SK-N-MC (cell line): ENCODE data around the gene TRAPPC3.

Source experiments
- DNase-seq: peaks from one replicate; pipeline ENCODE4 v3.0.0-alpha.2; 2011; ENCODE audit warnings: low read depth, low spot score
- H3K27ac ChIP-seq: fragments of 200-600 bp; sonication (generic); 2 replicates; pipeline ENCODE4 v1.5.1; 2016; ENCODE audit warnings: mixed run types
- H3K36me3 ChIP-seq: fragments of 200-600 bp; sonication (generic); 2 replicates; pipeline ENCODE4 v1.6.1; 2017; ENCODE audit warnings: antibody characterized with exemption, low read length, mixed read lengths; ENCODE audit not compliant: insufficient read depth
- H3K4me3 ChIP-seq: fragments of 200-600 bp; sonication (generic); 2 replicates; pipeline ENCODE4 v1.5.1; 2016
- H3K9ac ChIP-seq: fragments of 200-600 bp; sonication (generic); 2 replicates; pipeline ENCODE4 v1.8.0; 2017; ENCODE audit warnings: mixed run types, mixed read lengths; ENCODE audit not compliant: insufficient read length
- H3K9me3 ChIP-seq: fragments of 200-600 bp; sonication (generic); 2 replicates; pipeline ENCODE4 v1.6.1; 2017; ENCODE audit warnings: low read depth, mild to moderate bottlenecking, antibody characterized with exemption, low read length, moderate library complexity, mixed read lengths
- EZH2 ChIP-seq: fragments of 200-600 bp; sonication (generic); IDR thresholded peaks from one replicate; pipeline ENCODE4 v1.6.1; 2017; ENCODE audit warnings: antibody characterized with exemption
- FOXP2 ChIP-seq: optimal IDR thresholded peaks from 2 replicates; pipeline ENCODE3; 2011; ENCODE audit warnings: mild to moderate bottlenecking, moderate library complexity; ENCODE audit not compliant: insufficient read depth; ENCODE audit errors: extremely low read length, control extremely low read depth
- POLR2AphosphoS5 ChIP-seq: IDR thresholded peaks from 2 replicates; pipeline ENCODE4 v1.6.1; 2012; ENCODE audit warnings: mild to moderate bottlenecking, low read depth, low read length, borderline replicate concordance

TRAPPC3 gene

GRCh38 chr1:36150296-36151133, 1.2 kb upstream of the TRAPPC3 start:
- Histone ChIP-seq H3K9ac (peak overlapping the region; percentile 24), H3K4me3 (peak overlapping the region; percentile 67), H3K36me3 (peaks cover 13% of the 10 kb centered on the region; the same call in 1 of the 2 replicates), H3K9me3 (no peaks in the 10 kb centered on the region), H3K27ac (peak overlapping the region; percentile 95)
- DNase-seq: no peak
- TF ChIP-seq EZH2 (no peak), POLR2AphosphoS5 (peak; percentile 56; the same call in 1 of the 2 replicates)

- peaks cover 13% of the 10 kb centered on the region; the same call in 1 of the 2 replicates for H3K36me3 ChIP-seq
- peak overlapping the region; percentile 95 for H3K27ac ChIP-seq
- peak overlapping the region; percentile 24 for H3K9ac ChIP-seq
- H3K4me3 ChIP-seq: peak overlapping the region; percentile 61
- H3K9me3 ChIP-seq: no peaks in the 10 kb centered on the region
- TF ChIP-seq POLR2AphosphoS5 (no peak), EZH2 (no peak), FOXP2 (no peak)
- no peak for DNase-seq
Observed at GRCh38 chr1:36149973-36150295, 648 bp upstream of the TRAPPC3 start.

GRCh38 chr1:36148821-36149236, 457 bp downstream of the TRAPPC3 start:
- Histone ChIP-seq H3K27ac (peak overlapping the region; percentile 48; the same call in 1 of the 2 replicates), H3K4me3 (peak overlapping the region; percentile 94), H3K36me3 (peaks cover 13% of the 10 kb centered on the region; the same call in 1 of the 2 replicates), H3K9ac (peak overlapping the region; percentile 89), H3K9me3 (no peaks in the 10 kb centered on the region)
- DNase-seq: no peak
- no peak for TF ChIP-seq POLR2AphosphoS5
- TF ChIP-seq FOXP2: no peak
- TF ChIP-seq EZH2: no peak

- peaks cover 20% of the 10 kb centered on the region for H3K36me3 ChIP-seq
- no peak overlapping the region for H3K4me3 ChIP-seq
- no peak overlapping the region for H3K27ac ChIP-seq
- H3K9me3 ChIP-seq: no peaks in the 10 kb centered on the region
- no peak overlapping the region for H3K9ac ChIP-seq
- no peak for DNase-seq
- TF ChIP-seq EZH2 (no peak), POLR2AphosphoS5 (no peak), FOXP2 (no peak)
Observed at GRCh38 chr1:36144413-36144812, 4.9 kb downstream of the TRAPPC3 start.

GRCh38 chr1:36143424-36143823, 5.9 kb downstream of the TRAPPC3 start:
- no peak for DNase-seq
- H3K9ac ChIP-seq: no peak overlapping the region
- H3K27ac ChIP-seq: no peak overlapping the region
- H3K4me3 ChIP-seq: no peak overlapping the region
- no peaks in the 10 kb centered on the region for H3K9me3 ChIP-seq
- TF ChIP-seq FOXP2: no peak
- no peak for TF ChIP-seq EZH2
- no peak for TF ChIP-seq POLR2AphosphoS5
- H3K36me3 ChIP-seq: peaks cover 26% of the 10 kb centered on the region

GRCh38 chr1:36142121-36142520, 7.2 kb downstream of the TRAPPC3 start:
- Histone ChIP-seq H3K4me3 (no peak overlapping the region), H3K9me3 (no peaks in the 10 kb centered on the region), H3K9ac (no peak overlapping the region), H3K36me3 (peaks cover 33% of the 10 kb centered on the region), H3K27ac (no peak overlapping the region)
- TF ChIP-seq POLR2AphosphoS5 (no peak), FOXP2 (no peak), EZH2 (no peak)
- no peak for DNase-seq

- no peak overlapping the region for H3K27ac ChIP-seq
- H3K9ac ChIP-seq: no peak overlapping the region
- H3K9me3 ChIP-seq: no peaks in the 10 kb centered on the region
- peaks cover 37% of the 10 kb centered on the region for H3K36me3 ChIP-seq
- TF ChIP-seq POLR2AphosphoS5: no peak
- no peak for TF ChIP-seq FOXP2
- TF ChIP-seq EZH2: no peak
- H3K4me3 ChIP-seq: no peak overlapping the region
- DNase-seq: no peak
Observed at GRCh38 chr1:36139521-36139920, 9.8 kb downstream of the TRAPPC3 start.

GRCh38 chr1:36137776-36138175, 11.5 kb downstream of the TRAPPC3 start:
- DNase-seq: no peak
- Histone ChIP-seq H3K27ac (no peak overlapping the region), H3K9ac (no peak overlapping the region), H3K4me3 (no peak overlapping the region), H3K36me3 (peaks cover 34% of the 10 kb centered on the region), H3K9me3 (no peaks in the 10 kb centered on the region)
- TF ChIP-seq FOXP2 (no peak), POLR2AphosphoS5 (no peak), EZH2 (no peak)

- peaks cover 34% of the 10 kb centered on the region for H3K36me3 ChIP-seq
- DNase-seq: no peak
- no peak overlapping the region for H3K4me3 ChIP-seq
- H3K27ac ChIP-seq: no peak overlapping the region
- no peaks in the 10 kb centered on the region for H3K9me3 ChIP-seq
- no peak for TF ChIP-seq POLR2AphosphoS5
- TF ChIP-seq EZH2: no peak
- TF ChIP-seq FOXP2: no peak
- H3K9ac ChIP-seq: no peak overlapping the region
Observed at GRCh38 chr1:36137226-36137625, 12.1 kb downstream of the TRAPPC3 start.
